Neuron (in vitro differentiated cells): ENCODE measurements around the gene RNF111.
"Not testable (repeated sequence)": the region's sequence is repeated elsewhere in the genome, so short reads cannot be mapped to it uniquely, and the experiment has no call there.

Experiments used
- H2AFZ ChIP-seq: one replicate; pipeline ENCODE4 v1.6.1; 2013; ENCODE audit warnings: low read depth, mild to moderate bottlenecking, inconsistent platforms, low read length, moderate library complexity
- H3K27me3 ChIP-seq: one replicate; pipeline ENCODE4 v1.6.1; 2013; ENCODE audit warnings: low read length; ENCODE audit not compliant: insufficient read depth
- H3K36me3 ChIP-seq: one replicate; pipeline ENCODE4 v1.6.1; 2013; ENCODE audit warnings: low read length; ENCODE audit not compliant: insufficient read depth
- H3K4me1 ChIP-seq: one replicate; pipeline ENCODE4 v1.6.1; 2013; ENCODE audit warnings: low read length; ENCODE audit not compliant: insufficient read depth
- H3K4me3 ChIP-seq: 2 replicates; pipeline ENCODE4 v1.5.1; 2013; ENCODE audit warnings: mild to moderate bottlenecking, low read length, moderate library complexity
- H3K9me3 ChIP-seq: one replicate; pipeline ENCODE4 v1.6.1; 2013; ENCODE audit warnings: low read length

Gene RNF111

GRCh38 chr15:59131969-59132562 is 144.6 kb downstream of the RNF111 start:
- no peak overlapping the region for H2AFZ ChIP-seq
- H3K27me3 ChIP-seq = no peaks in the 10 kb centered on the region
- no peaks in the 10 kb centered on the region for H3K4me1 ChIP-seq
- no peak overlapping the region for H3K4me3 ChIP-seq
- H3K9me3 ChIP-seq = peaks cover 11% of the 10 kb centered on the region
- H3K36me3 ChIP-seq = peaks cover 64% of the 10 kb centered on the region

GRCh38 chr15:59133929-59134427 is 146.5 kb downstream of the RNF111 start:
- Histone ChIP-seq H3K4me3 (no peak overlapping the region), H2AFZ (no peak overlapping the region), H3K36me3 (peaks cover 77% of the 10 kb centered on the region), H3K9me3 (peaks cover 9% of the 10 kb centered on the region), H3K4me1 (no peaks in the 10 kb centered on the region), H3K27me3 (no peaks in the 10 kb centered on the region)

GRCh38 chr15:59137566-59137965 is 150.1 kb downstream of the RNF111 start:
- Histone ChIP-seq H3K4me3 (no peak overlapping the region), H3K27me3 (no peaks in the 10 kb centered on the region), H3K4me1 (no peaks in the 10 kb centered on the region), H2AFZ (no peak overlapping the region), H3K9me3 (no peaks in the 10 kb centered on the region), H3K36me3 (peaks cover 71% of the 10 kb centered on the region)

GRCh38 chr15:59138243-59138642 is 150.8 kb downstream of the RNF111 start:
- no peaks in the 10 kb centered on the region for H3K9me3 ChIP-seq
- H3K4me1 ChIP-seq = no peaks in the 10 kb centered on the region
- H2AFZ ChIP-seq = no peak overlapping the region
- H3K4me3 ChIP-seq = no peak overlapping the region
- H3K36me3 ChIP-seq = peaks cover 67% of the 10 kb centered on the region
- H3K27me3 ChIP-seq = no peaks in the 10 kb centered on the region

GRCh38 chr15:59140422-59141226 is 153.2 kb downstream of the RNF111 start:
- Histone ChIP-seq H3K9me3 (no peaks in the 10 kb centered on the region), H3K27me3 (no peaks in the 10 kb centered on the region), H3K4me3 (no peak overlapping the region), H3K36me3 (peaks cover 48% of the 10 kb centered on the region), H3K4me1 (no peaks in the 10 kb centered on the region), H2AFZ (no peak overlapping the region)

GRCh38 chr15:59143281-59143680 is 155.8 kb downstream of the RNF111 start:
- Histone ChIP-seq H2AFZ (no peak overlapping the region), H3K27me3 (no peaks in the 10 kb centered on the region), H3K4me1 (peaks cover 3% of the 10 kb centered on the region), H3K9me3 (no peaks in the 10 kb centered on the region), H3K4me3 (no peak overlapping the region), H3K36me3 (peaks cover 27% of the 10 kb centered on the region)

- H3K36me3 ChIP-seq = peaks cover 17% of the 10 kb centered on the region
- H3K9me3 ChIP-seq, H3K4me1 ChIP-seq, H3K4me3 ChIP-seq, H3K27me3 ChIP-seq, H2AFZ ChIP-seq: not testable (repeated sequence)
These were observed 157.1 kb downstream of the RNF111 start for GRCh38 chr15:59144594-59144993.
